ENCODE data around the gene ASAH2B.
"Not testable (repeated sequence)": the region's sequence is repeated elsewhere in the genome, so short reads cannot be mapped to it uniquely, and the experiment has no call there.

Gene ASAH2B

DNA sequence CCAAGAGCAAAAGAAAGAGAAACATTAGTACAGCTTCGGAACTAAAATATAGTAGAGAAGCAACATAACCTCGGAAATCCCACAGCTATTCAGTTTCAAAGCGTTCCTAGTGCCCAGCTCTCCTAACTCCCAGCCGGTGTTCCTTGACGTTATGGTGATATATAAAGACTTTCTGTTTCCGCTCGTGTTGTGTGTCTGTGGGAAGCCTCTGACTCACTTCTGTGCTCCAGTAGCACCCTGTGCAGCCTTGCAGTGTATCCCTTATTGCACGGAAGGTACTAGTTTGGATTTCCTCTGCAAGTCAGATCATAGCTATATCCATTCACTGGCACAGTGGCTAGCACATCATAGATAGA, 535 bp downstream of the ASAH2B start:
- Histone ChIP-seq H3K4me3 (ENCODE audit: low read length in 2 of 2) (peak overlapping the region; percentile 92 to 93), H3K4me1 (ENCODE audit: control insufficient read depth in 2 of 2, insufficient read depth in 2 of 2, low read length in 2 of 2) (peaks cover 2 to 3% of the 10 kb centered on the region in 2 donors), H3K9ac (ENCODE audit: low read depth in 1 of 2, low read length in 2 of 2) (peak overlapping the region; percentile 75), H3K27ac (ENCODE audit: low read depth in 2 of 2, low read length in 2 of 2) (peak overlapping the region; percentile 48 to 76), H3K27me3 (ENCODE audit: control insufficient read depth in 2 of 2, insufficient read depth in 2 of 2, low read length in 2 of 2) (no peaks in the 10 kb centered on the region), H3K36me3 (ENCODE audit: control insufficient read depth in 2 of 2, insufficient read depth in 2 of 2, low read length in 2 of 2) (no peaks in the 10 kb centered on the region), H3K9me3 (ENCODE audit: control insufficient read depth in 2 of 2, low read length in 2 of 2) (no peaks in the 10 kb centered on the region)

DNA sequence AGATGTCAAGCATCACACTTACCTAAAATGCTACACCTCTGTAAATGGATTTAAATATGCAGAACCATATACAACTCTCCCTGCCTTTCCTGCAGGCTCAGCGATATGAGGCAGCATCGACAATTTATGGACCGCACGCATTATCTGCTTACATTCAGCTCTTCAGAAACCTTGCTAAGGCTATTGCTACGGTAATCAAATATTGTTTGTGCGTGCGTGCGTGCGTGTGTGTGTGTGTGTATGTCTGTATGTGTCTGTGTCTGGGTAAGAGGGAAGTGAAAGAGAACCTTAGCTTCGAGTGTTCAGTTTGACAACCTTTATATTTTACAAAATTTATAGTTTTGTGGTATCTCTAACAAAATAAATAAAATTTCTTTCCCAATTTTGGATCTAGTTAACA, 3.1 kb downstream of the ASAH2B start:
- H3K9ac ChIP-seq (ENCODE audit: low read depth in 1 of 2, low read length in 2 of 2); H3K4me3 ChIP-seq (ENCODE audit: low read length in 2 of 2); H3K4me1 ChIP-seq (ENCODE audit: control insufficient read depth in 2 of 2, insufficient read depth in 2 of 2, low read length in 2 of 2); H3K27me3 ChIP-seq (ENCODE audit: control insufficient read depth in 2 of 2, insufficient read depth in 2 of 2, low read length in 2 of 2); H3K9me3 ChIP-seq (ENCODE audit: control insufficient read depth in 2 of 2, low read length in 2 of 2); H3K36me3 ChIP-seq (ENCODE audit: control insufficient read depth in 2 of 2, insufficient read depth in 2 of 2, low read length in 2 of 2); H3K27ac ChIP-seq (ENCODE audit: low read depth in 2 of 2, low read length in 2 of 2): not testable (repeated sequence)

DNA sequence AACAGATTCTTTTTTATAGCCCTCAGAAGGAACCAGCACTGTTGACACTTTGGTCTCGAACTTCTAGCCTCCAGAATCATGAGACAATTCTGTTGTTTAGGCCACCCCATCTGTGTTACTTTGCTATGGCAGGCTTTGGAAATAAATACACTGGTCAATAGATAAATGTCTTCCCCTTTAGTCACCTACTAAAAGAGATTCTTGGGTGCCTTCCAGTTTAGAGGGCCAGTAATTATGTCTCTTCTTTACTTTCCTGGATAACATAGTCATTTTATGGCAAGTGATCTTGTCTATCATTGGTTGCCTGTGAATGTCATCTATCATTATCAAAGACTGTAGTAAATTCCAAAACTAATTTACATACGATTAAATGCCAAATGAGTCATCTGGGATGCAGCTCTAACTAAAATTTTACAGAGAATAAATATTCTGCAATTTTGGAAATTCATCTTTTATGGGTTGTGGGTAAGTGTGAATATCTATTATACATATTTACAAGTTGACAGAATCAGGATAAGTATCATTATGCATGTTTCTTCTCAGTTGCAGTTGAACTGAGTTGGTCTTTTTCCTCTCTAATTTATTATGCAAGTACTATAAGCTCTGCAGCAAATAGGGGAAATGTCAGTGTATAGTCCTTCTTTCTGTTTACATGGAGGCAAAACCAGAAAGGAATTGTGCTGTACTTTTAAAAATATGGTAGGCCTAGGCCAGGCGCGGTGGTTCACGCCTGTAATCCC, 27.2 kb downstream of the ASAH2B start:
- H3K9me3 ChIP-seq (ENCODE audit: control insufficient read depth in 2 of 2, low read length in 2 of 2); H3K27ac ChIP-seq (ENCODE audit: low read depth in 2 of 2, low read length in 2 of 2); H3K36me3 ChIP-seq (ENCODE audit: control insufficient read depth in 2 of 2, insufficient read depth in 2 of 2, low read length in 2 of 2); H3K27me3 ChIP-seq (ENCODE audit: control insufficient read depth in 2 of 2, insufficient read depth in 2 of 2, low read length in 2 of 2); H3K4me1 ChIP-seq (ENCODE audit: control insufficient read depth in 2 of 2, insufficient read depth in 2 of 2, low read length in 2 of 2); H3K9ac ChIP-seq (ENCODE audit: low read depth in 1 of 2, low read length in 2 of 2); H3K4me3 ChIP-seq (ENCODE audit: low read length in 2 of 2): not testable (repeated sequence)

DNA sequence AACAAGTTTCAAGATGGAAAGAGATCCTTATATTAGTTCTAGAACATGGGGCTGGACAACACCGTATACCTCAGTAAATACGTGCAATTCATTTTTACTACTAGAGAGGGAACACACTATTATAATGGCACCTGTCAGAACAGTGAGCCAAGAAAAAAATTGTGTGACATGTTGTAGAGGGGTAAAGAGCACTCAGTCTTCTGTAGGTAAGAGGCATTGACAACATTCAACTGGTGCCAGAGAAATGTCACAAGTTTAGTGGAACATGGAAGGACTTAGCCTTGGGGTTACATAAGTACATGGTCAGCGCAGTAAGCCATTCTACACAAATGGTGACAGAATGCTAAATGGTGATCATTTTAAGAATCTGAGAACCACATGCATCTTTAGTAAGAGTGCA, 32.3 kb downstream of the ASAH2B start:
- not testable (repeated sequence) for H3K9ac ChIP-seq (ENCODE audit: low read depth in 1 of 2, low read length in 2 of 2); H3K27me3 ChIP-seq (ENCODE audit: control insufficient read depth in 2 of 2, insufficient read depth in 2 of 2, low read length in 2 of 2); H3K27ac ChIP-seq (ENCODE audit: low read depth in 2 of 2, low read length in 2 of 2); H3K4me3 ChIP-seq (ENCODE audit: low read length in 2 of 2); H3K9me3 ChIP-seq (ENCODE audit: control insufficient read depth in 2 of 2, low read length in 2 of 2); H3K4me1 ChIP-seq (ENCODE audit: control insufficient read depth in 2 of 2, insufficient read depth in 2 of 2, low read length in 2 of 2); H3K36me3 ChIP-seq (ENCODE audit: control insufficient read depth in 2 of 2, insufficient read depth in 2 of 2, low read length in 2 of 2)

DNA sequence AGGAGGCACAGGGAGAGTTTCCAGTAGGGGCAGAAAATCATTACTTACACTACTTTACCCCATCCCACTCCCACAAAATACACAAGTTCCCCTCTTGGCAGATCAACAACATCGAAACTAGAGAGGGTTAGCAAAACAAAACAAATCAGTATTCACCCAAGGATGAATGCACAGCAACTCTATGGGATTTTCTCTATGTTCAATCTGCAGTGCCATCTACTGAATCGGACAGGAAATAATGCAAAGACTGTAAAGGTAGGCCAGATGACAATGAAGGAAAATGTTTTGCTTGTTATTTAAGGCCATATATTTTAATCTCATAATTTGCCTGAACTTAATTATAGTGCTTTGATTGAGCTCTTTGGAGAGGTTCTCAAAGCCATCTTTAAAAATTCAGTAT, 35.1 kb downstream of the ASAH2B start:
- not testable (repeated sequence) for H3K27me3 ChIP-seq (ENCODE audit: control insufficient read depth in 2 of 2, insufficient read depth in 2 of 2, low read length in 2 of 2); H3K9ac ChIP-seq (ENCODE audit: low read depth in 1 of 2, low read length in 2 of 2); H3K4me3 ChIP-seq (ENCODE audit: low read length in 2 of 2); H3K27ac ChIP-seq (ENCODE audit: low read depth in 2 of 2, low read length in 2 of 2); H3K36me3 ChIP-seq (ENCODE audit: control insufficient read depth in 2 of 2, insufficient read depth in 2 of 2, low read length in 2 of 2); H3K4me1 ChIP-seq (ENCODE audit: control insufficient read depth in 2 of 2, insufficient read depth in 2 of 2, low read length in 2 of 2); H3K9me3 ChIP-seq (ENCODE audit: control insufficient read depth in 2 of 2, low read length in 2 of 2)

DNA sequence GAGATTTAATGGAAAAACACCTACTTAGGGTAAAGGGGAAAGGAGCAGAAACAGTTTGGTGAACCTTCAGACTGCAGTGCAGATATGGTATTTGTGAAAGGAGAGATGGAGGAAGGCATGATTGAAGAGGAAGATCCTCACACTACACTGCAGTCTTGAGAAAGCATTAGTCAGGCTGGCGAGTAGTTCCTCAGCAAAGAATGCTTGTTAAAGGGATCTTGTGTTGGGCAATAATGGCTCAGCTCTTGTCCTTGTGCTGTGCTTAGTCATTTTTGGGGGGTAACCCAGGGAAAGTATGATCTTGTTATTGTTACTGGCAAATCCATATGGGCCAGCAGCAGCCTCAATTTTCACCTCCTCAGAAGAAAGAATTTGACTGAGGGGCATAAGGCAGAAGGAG, 40.3 kb downstream of the ASAH2B start:
- H3K27me3 ChIP-seq (ENCODE audit: control insufficient read depth in 2 of 2, insufficient read depth in 2 of 2, low read length in 2 of 2); H3K4me3 ChIP-seq (ENCODE audit: low read length in 2 of 2); H3K4me1 ChIP-seq (ENCODE audit: control insufficient read depth in 2 of 2, insufficient read depth in 2 of 2, low read length in 2 of 2); H3K36me3 ChIP-seq (ENCODE audit: control insufficient read depth in 2 of 2, insufficient read depth in 2 of 2, low read length in 2 of 2); H3K9me3 ChIP-seq (ENCODE audit: control insufficient read depth in 2 of 2, low read length in 2 of 2); H3K9ac ChIP-seq (ENCODE audit: low read depth in 1 of 2, low read length in 2 of 2); H3K27ac ChIP-seq (ENCODE audit: low read depth in 2 of 2, low read length in 2 of 2): not testable (repeated sequence)

DNA sequence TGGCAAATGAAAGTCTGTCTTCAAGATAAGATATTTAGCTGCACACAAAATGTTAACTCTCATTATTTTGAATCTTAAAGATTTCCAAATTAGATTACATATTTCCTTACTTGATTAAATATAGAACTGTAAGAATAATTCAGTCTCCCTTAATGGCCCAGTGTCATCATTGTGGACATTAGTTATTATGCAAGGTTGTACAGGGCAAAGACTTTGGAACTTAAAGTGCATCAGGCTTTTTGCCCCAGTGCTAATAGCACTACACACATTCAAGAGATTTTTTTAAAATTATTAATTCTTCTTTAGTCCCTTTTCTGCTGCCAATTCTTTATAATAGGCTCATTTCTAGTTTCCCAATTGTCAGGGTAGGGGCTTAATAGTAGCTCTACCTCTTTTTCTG, 42.3 kb downstream of the ASAH2B start:
- H3K4me3 ChIP-seq (ENCODE audit: low read length in 2 of 2); H3K9me3 ChIP-seq (ENCODE audit: control insufficient read depth in 2 of 2, low read length in 2 of 2); H3K27me3 ChIP-seq (ENCODE audit: control insufficient read depth in 2 of 2, insufficient read depth in 2 of 2, low read length in 2 of 2); H3K27ac ChIP-seq (ENCODE audit: low read depth in 2 of 2, low read length in 2 of 2); H3K9ac ChIP-seq (ENCODE audit: low read depth in 1 of 2, low read length in 2 of 2); H3K4me1 ChIP-seq (ENCODE audit: control insufficient read depth in 2 of 2, insufficient read depth in 2 of 2, low read length in 2 of 2); H3K36me3 ChIP-seq (ENCODE audit: control insufficient read depth in 2 of 2, insufficient read depth in 2 of 2, low read length in 2 of 2): not testable (repeated sequence)

DNA sequence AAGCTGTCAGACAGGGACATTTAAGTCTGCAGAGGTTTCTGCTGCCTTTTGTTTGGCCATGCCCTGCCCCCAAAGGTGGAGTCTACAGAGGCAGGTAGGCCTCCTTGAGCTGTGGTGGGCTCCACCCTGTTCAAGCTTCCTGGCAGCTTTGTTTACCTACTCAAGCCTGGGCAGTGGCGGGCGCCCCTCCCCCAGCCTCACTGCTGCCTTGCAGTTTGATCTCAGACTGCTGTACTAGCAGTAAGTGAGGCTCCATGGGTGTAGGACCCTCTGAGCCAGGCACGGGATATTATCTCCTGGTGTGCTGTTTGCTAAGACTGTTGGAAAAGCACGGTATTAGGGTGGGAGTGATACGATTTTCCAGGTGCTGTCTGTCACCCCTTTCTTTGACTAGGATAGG, 48.2 kb downstream of the ASAH2B start:
- H3K27ac ChIP-seq (ENCODE audit: low read depth in 2 of 2, low read length in 2 of 2); H3K4me1 ChIP-seq (ENCODE audit: control insufficient read depth in 2 of 2, insufficient read depth in 2 of 2, low read length in 2 of 2); H3K36me3 ChIP-seq (ENCODE audit: control insufficient read depth in 2 of 2, insufficient read depth in 2 of 2, low read length in 2 of 2); H3K4me3 ChIP-seq (ENCODE audit: low read length in 2 of 2); H3K9me3 ChIP-seq (ENCODE audit: control insufficient read depth in 2 of 2, low read length in 2 of 2); H3K9ac ChIP-seq (ENCODE audit: low read depth in 1 of 2, low read length in 2 of 2); H3K27me3 ChIP-seq (ENCODE audit: control insufficient read depth in 2 of 2, insufficient read depth in 2 of 2, low read length in 2 of 2): not testable (repeated sequence)

DNA sequence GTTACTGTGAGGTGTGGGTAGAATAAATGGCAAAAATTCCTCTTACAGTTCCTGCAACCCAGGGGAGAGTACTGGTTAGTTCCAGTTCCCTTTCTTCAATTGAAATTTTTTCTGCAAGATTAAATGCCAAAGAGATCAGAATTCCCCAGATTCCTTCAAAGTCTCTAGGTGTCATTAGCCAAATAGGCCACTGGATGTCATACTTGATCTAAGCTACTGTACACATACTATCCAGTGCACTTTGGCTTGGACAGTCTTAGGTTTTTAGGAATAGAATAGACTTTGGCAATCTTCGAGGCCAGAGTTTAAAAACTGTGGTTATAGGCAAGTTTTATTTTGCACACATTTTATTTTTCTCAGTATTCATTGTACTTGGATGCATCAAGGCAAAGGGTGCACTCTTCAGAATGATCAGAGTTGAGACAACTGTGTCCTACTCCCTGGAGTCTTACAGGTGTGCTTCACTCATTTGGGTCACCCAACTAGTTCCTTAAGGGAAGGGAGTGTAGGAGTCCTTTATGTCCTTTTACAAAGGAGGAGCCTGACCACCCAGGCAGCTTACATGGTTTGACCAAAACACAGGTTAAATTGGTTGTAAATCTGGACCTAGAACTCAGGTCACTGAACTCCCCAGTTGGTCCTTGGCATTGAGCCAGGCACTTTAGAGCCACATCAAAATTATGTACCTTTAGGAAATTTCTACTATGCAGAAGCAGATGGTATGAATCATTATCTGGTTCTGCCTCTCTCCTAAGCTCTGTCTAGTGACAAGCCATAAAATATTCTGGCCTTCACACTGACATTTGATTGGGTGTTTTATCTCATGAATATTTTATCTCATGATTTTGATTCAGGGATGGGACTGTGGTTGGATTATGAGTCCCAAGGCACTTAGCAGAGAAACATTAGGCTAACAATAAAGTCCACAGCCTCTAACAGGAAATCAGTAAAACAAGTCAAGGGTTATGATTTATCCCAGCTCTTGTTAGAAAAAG, 49.5 kb downstream of the ASAH2B start:
- no peak overlapping the region for H3K9ac ChIP-seq (ENCODE audit: low read depth in 1 of 2, low read length in 2 of 2)
- H3K27ac ChIP-seq (ENCODE audit: low read depth in 2 of 2, low read length in 2 of 2) = no peak overlapping the region
- H3K4me1 ChIP-seq (ENCODE audit: control insufficient read depth in 2 of 2, insufficient read depth in 2 of 2, low read length in 2 of 2) = no peaks in the 10 kb centered on the region
- no peaks in the 10 kb centered on the region for H3K36me3 ChIP-seq (ENCODE audit: control insufficient read depth in 2 of 2, insufficient read depth in 2 of 2, low read length in 2 of 2)
- H3K27me3 ChIP-seq (ENCODE audit: control insufficient read depth in 2 of 2, insufficient read depth in 2 of 2, low read length in 2 of 2) = no peaks in the 10 kb centered on the region
- H3K9me3 ChIP-seq (ENCODE audit: control insufficient read depth in 2 of 2, low read length in 2 of 2) = no peaks in the 10 kb centered on the region
- no peak overlapping the region for H3K4me3 ChIP-seq (ENCODE audit: low read length in 2 of 2)

DNA sequence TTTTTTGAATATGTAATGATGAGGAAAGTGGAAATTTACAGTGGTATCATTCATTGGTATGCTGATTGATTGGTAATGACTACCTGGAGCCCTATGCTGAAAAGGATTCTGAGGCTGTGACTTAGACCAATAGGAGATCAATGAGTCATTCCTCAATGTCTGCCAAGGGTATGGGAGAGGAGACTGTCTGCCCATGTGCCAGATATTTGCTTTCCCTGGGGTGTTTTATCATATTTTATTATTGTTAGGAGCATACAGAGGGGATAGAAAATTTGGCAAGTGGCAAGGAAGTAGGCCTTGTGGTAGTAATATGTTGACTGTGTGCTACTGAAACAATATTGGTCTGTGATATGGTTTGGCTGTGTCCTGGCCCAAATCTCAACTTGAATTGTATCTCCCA, 54.8 kb downstream of the ASAH2B start:
- H3K9me3 ChIP-seq (ENCODE audit: control insufficient read depth in 2 of 2, low read length in 2 of 2) = no peaks in the 10 kb centered on the region
- H3K4me3 ChIP-seq (ENCODE audit: low read length in 2 of 2) = no peak overlapping the region
- no peak overlapping the region for H3K27ac ChIP-seq (ENCODE audit: low read depth in 2 of 2, low read length in 2 of 2)
- H3K36me3 ChIP-seq (ENCODE audit: control insufficient read depth in 2 of 2, insufficient read depth in 2 of 2, low read length in 2 of 2) = no peaks in the 10 kb centered on the region
- H3K27me3 ChIP-seq (ENCODE audit: control insufficient read depth in 2 of 2, insufficient read depth in 2 of 2, low read length in 2 of 2) = no peaks in the 10 kb centered on the region
- H3K4me1 ChIP-seq (ENCODE audit: control insufficient read depth in 2 of 2, insufficient read depth in 2 of 2, low read length in 2 of 2) = no peaks in the 10 kb centered on the region
- H3K9ac ChIP-seq (ENCODE audit: low read depth in 1 of 2, low read length in 2 of 2) = no peak overlapping the region

All from mucosa of rectum (tissue), 2 donors.